Left lung (tissue), 10 donors: ENCODE data around the gene AP1S3. TPM values are rescaled to one million over a fixed set of nuclear protein-coding genes. Genes with fewer than 3 reads are reported as not detected.

Experiments used
- ATAC-seq: fragments of 200-7000 bp; cut with Tn5 transposase; one replicate; pipeline ENCODE4 v1.9.1; 2020; ENCODE audit warnings: moderate library complexity
- DNase-seq, 4 donors: peaks; one replicate each; pipeline ENCODE4 v3.0.0-alpha.2; 2013 to 2020
- H3K27ac ChIP-seq, 2 donors: fragments of 200-600 bp; sonication (generic) in 1 of 2; one replicate each; pipeline versions ENCODE4 v1.5.0 to v1.8.0; 2020 to 2021
- H3K27me3 ChIP-seq, 2 donors: fragments of 200-600 bp; sonication (generic) in 1 of 2; one replicate each; pipeline versions ENCODE4 v1.5.0 to v1.8.0; 2020 to 2021
- H3K36me3 ChIP-seq, 2 donors: fragments of 200-600 bp; sonication (generic) in 1 of 2; one replicate each; pipeline versions ENCODE4 v1.5.0 to v1.8.0; 2020 to 2021
- H3K4me1 ChIP-seq, 2 donors: fragments of 200-600 bp; one replicate each; pipeline ENCODE4 v1.8.0; 2021
- H3K4me3 ChIP-seq, 2 donors: fragments of 200-600 bp; sonication (generic) in 1 of 2; one replicate each; pipeline versions ENCODE4 v1.5.0 to v1.8.0; 2020 to 2021; ENCODE audit warnings: mild to moderate bottlenecking in 1 of 2
- H3K9me3 ChIP-seq, 2 donors: fragments of 200-600 bp; sonication (generic) in 1 of 2; one replicate each; pipeline versions ENCODE4 v1.5.0 to v1.8.0; 2020 to 2021
- intact Hi-C, 2 donors: fragments of 100-400 bp; cut with DNase I; formaldehyde crosslinking; loops; one replicate each; pipeline versions ENCODE4 v1.11.2 to v1.14.2; 2022
- polyA plus RNA-seq, 6 donors: library from polyadenylated mRNA; unstranded; fragments of 120-200 nt; gene quantifications; one replicate each; pipeline ENCODE4 v1.2.1, GENCODE V29; 2013; ENCODE audit not compliant: insufficient read length in 6 of 6
- total RNA-seq, 2 donors: library from RNA; stranded (reverse); fragmentation: NEBNext Ultra II Directional; extraction: Animal tissue kit (Norgen Biotek cat#: 25700); gene quantifications; one replicate each; pipeline ENCODE4 v1.2.1, GENCODE V29; 2021
- TF ChIP-seq, protein P1 (sequence below), 2 donors: fragments of 200-600 bp; sonication (generic) in 1 of 2; IDR thresholded peaks; one replicate each; pipeline versions ENCODE4 v1.5.0 to v1.8.0; 2021; ENCODE audit warnings: antibody characterized with exemption in 2 of 2
- donor health status: DM: no; HTN: yes; CAD: no.
- donor health status: DM: no; HTN: no; CAD: no.

AP1S3 gene
- total and polyA plus RNA-seq, 8 donors = 4.3 to 23.4 (median 5.6) TPM

DNA sequence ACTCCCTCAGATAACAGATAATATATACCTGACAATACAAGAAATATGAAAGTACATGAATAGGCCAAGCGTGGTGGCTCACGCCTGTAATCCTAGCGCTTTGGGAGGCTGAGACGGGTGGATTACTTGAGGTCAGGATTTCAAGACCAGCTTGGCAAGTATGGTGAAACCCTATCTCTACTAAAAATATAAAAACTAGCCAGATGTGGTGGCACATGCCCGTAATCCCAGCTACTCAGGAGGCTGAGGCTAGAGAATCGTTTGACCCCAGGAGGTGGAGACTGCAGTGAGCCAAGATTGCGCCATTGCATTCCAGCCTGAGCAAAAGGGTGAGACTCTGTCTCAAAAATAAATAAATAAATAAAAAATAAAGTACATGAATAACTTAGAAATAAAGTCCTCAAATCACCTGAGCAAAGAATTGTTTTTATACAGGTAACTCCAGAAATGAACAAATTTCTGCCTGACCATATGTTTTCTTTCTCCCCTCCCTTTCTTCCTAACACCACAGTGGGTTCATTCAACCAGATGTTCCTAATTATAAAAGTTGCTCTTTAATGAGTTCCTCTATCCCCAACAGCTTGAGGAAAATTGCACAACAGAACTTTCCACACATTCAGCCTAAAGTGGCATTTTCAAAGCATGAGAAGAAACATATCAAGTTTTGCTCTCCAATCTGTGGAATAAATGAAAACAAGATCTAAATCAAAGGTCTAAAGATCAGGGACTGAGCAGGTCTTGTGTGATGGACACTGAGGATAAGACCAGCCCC, 33.6 kb upstream of the AP1S3 start:
- H3K27me3 ChIP-seq = no peaks in the 10 kb centered on the region
- H3K27ac ChIP-seq = peak overlapping the region in 1 of 2 donors; percentile 7
- ATAC-seq (peak; percentile 47), DNase-seq (peak in 1 of 4 donors; percentile 8)
- H3K4me1 ChIP-seq = peaks cover 0 to 10% of the 10 kb centered on the region in 2 donors
- no peak overlapping the region for H3K4me3 ChIP-seq
- H3K9me3 ChIP-seq = no peaks in the 10 kb centered on the region
- TF ChIP-seq, protein P1, sequence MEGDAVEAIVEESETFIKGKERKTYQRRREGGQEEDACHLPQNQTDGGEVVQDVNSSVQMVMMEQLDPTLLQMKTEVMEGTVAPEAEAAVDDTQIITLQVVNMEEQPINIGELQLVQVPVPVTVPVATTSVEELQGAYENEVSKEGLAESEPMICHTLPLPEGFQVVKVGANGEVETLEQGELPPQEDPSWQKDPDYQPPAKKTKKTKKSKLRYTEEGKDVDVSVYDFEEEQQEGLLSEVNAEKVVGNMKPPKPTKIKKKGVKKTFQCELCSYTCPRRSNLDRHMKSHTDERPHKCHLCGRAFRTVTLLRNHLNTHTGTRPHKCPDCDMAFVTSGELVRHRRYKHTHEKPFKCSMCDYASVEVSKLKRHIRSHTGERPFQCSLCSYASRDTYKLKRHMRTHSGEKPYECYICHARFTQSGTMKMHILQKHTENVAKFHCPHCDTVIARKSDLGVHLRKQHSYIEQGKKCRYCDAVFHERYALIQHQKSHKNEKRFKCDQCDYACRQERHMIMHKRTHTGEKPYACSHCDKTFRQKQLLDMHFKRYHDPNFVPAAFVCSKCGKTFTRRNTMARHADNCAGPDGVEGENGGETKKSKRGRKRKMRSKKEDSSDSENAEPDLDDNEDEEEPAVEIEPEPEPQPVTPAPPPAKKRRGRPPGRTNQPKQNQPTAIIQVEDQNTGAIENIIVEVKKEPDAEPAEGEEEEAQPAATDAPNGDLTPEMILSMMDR (IDR thresholded peaks at IDR 0.05) = no peak
- intact Hi-C loops = no loop called here
- peaks cover 0 to 42% of the 10 kb centered on the region in 2 donors for H3K36me3 ChIP-seq

DNA sequence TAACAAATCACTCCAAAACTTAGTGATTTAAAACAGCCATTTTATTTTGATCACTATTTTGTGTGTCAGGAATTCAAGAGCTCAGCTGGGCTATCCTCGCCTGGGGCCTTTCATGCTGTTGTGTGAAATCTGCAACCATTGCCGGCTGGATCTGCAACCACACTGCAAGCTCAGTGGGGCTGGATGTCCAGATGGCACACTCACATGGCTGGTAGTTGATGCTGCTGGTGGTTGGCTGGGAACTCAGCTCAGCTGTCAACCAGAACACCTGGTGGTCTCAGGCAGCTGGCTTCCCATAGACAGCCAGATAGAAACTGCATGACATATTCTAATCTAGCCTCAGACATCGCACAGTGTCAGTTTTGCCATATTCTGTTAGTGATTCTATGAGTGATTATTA, 30.6 kb upstream of the AP1S3 start:
- Histone ChIP-seq H3K4me1 (peaks cover 0 to 23% of the 10 kb centered on the region in 2 donors), H3K4me3 (no peak overlapping the region), H3K27me3 (no peaks in the 10 kb centered on the region), H3K9me3 (no peaks in the 10 kb centered on the region), H3K36me3 (peaks cover 0 to 18% of the 10 kb centered on the region in 2 donors), H3K27ac (no peak overlapping the region)
- intact Hi-C loops = no loop called here
- DNase-seq = no peak
- TF ChIP-seq, protein P1 (IDR thresholded peaks at IDR 0.05) = no peak
- no peak for ATAC-seq

GRCh38 chr2:223865907-223866508, 28.6 kb upstream of the AP1S3 start:
- H3K36me3 ChIP-seq = peaks cover 0 to 11% of the 10 kb centered on the region in 2 donors
- no peaks in the 10 kb centered on the region for H3K9me3 ChIP-seq
- peaks cover 0 to 17% of the 10 kb centered on the region in 2 donors for H3K4me1 ChIP-seq
- no peak overlapping the region for H3K27ac ChIP-seq
- no peaks in the 10 kb centered on the region for H3K27me3 ChIP-seq
- intact Hi-C loops = no loop called here
- no peak overlapping the region for H3K4me3 ChIP-seq
- no peak for DNase-seq
- no peak for ATAC-seq
- TF ChIP-seq, protein P1 (IDR thresholded peaks at IDR 0.05) = no peak

GRCh38 chr2:223865124-223865523, 27.7 kb upstream of the AP1S3 start:
- peaks cover 0 to 13% of the 10 kb centered on the region in 2 donors for H3K4me1 ChIP-seq
- peaks cover 0 to 2% of the 10 kb centered on the region in 2 donors for H3K36me3 ChIP-seq
- DNase-seq = no peak
- no peaks in the 10 kb centered on the region for H3K9me3 ChIP-seq
- no peak overlapping the region for H3K27ac ChIP-seq
- TF ChIP-seq, protein P1 (IDR thresholded peaks at IDR 0.05) = no peak
- H3K27me3 ChIP-seq = no peaks in the 10 kb centered on the region
- ATAC-seq = no peak
- intact Hi-C loops = no loop called here
- no peak overlapping the region for H3K4me3 ChIP-seq

GRCh38 chr2:223863491-223863890, 26.1 kb upstream of the AP1S3 start:
- intact Hi-C loops = no loop called here
- H3K36me3 ChIP-seq = no peaks in the 10 kb centered on the region
- no peak for DNase-seq
- no peaks in the 10 kb centered on the region for H3K27me3 ChIP-seq
- no peak overlapping the region for H3K4me3 ChIP-seq
- TF ChIP-seq, protein P1 (IDR thresholded peaks at IDR 0.05) = no peak
- peak; percentile 34 for ATAC-seq
- no peaks in the 10 kb centered on the region for H3K9me3 ChIP-seq
- H3K4me1 ChIP-seq = peaks cover 0 to 13% of the 10 kb centered on the region in 2 donors
- H3K27ac ChIP-seq = no peak overlapping the region
